CD14-positive monocyte (primary cell): Measurements from ENCODE around the gene AURKA. TPM values are rescaled to one million over a fixed set of nuclear protein-coding genes. Genes with fewer than 3 reads are reported as not detected.
A peak's percentile ranks its signal among the peaks of the same experiment; 100 is the strongest.
"Not testable (repeated sequence)": the region's sequence is repeated elsewhere in the genome, so short reads cannot be mapped to it uniquely, and the experiment has no call there.

ENCODE experiments used
- DNase-seq, 3 donors: peaks; one replicate each; pipeline ENCODE4 v3.0.0-alpha.2; 2011 to 2022
- H2AFZ ChIP-seq: 2 replicates; pipeline ENCODE4 v1.6.0; 2012; ENCODE audit warnings: mild to moderate bottlenecking, low read depth, low read length, inconsistent platforms; ENCODE audit not compliant: insufficient read depth, poor library complexity, severe bottlenecking
- H3K27ac ChIP-seq, 2 donors: 1 replicate in 1 of 2; 2 replicates in 1 of 2; pipeline ENCODE4 v1.5.1; 2012 to 2013; ENCODE audit warnings: low read length in 2 of 2, control low read depth in 1 of 2, inconsistent platforms in 1 of 2, low read depth in 1 of 2, mild to moderate bottlenecking in 1 of 2
- H3K27me3 ChIP-seq, 2 donors: one replicate each; pipeline versions ENCODE4 v1.6.0 to v1.6.1; 2011 to 2013; ENCODE audit warnings: low read length in 2 of 2; ENCODE audit not compliant: control insufficient read depth in 2 of 2, insufficient read depth in 2 of 2
- H3K36me3 ChIP-seq, 2 donors: replicated peaks in 1 of 2; 1 replicate in 1 of 2; 2 replicates in 1 of 2; pipeline versions ENCODE4 v1.5.1 to v1.6.1; 2012 to 2013; ENCODE audit warnings: low read length in 2 of 2, control low read depth in 1 of 2, inconsistent platforms in 1 of 2, mild to moderate bottlenecking in 1 of 2; ENCODE audit not compliant: insufficient read depth in 2 of 2, control insufficient read depth in 1 of 2
- H3K4me1 ChIP-seq, 2 donors: 1 replicate in 1 of 2; 2 replicates in 1 of 2; pipeline versions ENCODE4 v1.5.1 to v1.6.1; 2012 to 2013; ENCODE audit warnings: low read length in 2 of 2, control low read depth in 1 of 2, inconsistent platforms in 1 of 2, mild to moderate bottlenecking in 1 of 2, moderate library complexity in 1 of 2; ENCODE audit not compliant: insufficient read depth in 2 of 2, control insufficient read depth in 1 of 2
- H3K4me2 ChIP-seq: replicated peaks from 2 replicates; pipeline ENCODE3; 2012; ENCODE audit warnings: low read length, moderate library complexity, mild to moderate bottlenecking; ENCODE audit not compliant: poor library complexity, severe bottlenecking; ENCODE audit errors: extremely low read depth
- H3K4me3 ChIP-seq, 3 experiments: fragments of 200-600 bp in 1 of 3; sonication (generic) in 1 of 3; replicated peaks in 1 of 3; 1 replicate in 2 of 3; 2 replicates in 1 of 3; pipeline ENCODE4 v1.5.1; 2011 to 2013; ENCODE audit warnings: low read length in 3 of 3, mild to moderate bottlenecking in 3 of 3, control low read depth in 2 of 3, low read depth in 2 of 3, inconsistent platforms in 1 of 3, moderate library complexity in 1 of 3
- H3K79me2 ChIP-seq: 2 replicates; pipeline ENCODE4 v1.6.0; 2012; ENCODE audit warnings: mild to moderate bottlenecking, control low read depth, inconsistent platforms, low read length, moderate library complexity; ENCODE audit not compliant: insufficient read depth
- H3K9ac ChIP-seq: 2 replicates; pipeline ENCODE4 v1.6.0; 2017; ENCODE audit warnings: low read length, mild to moderate bottlenecking; ENCODE audit not compliant: insufficient read depth, poor library complexity, severe bottlenecking
- H3K9me3 ChIP-seq, 2 donors: replicated peaks in 1 of 2; 1 replicate in 1 of 2; 2 replicates in 1 of 2; pipeline versions ENCODE4 v1.5.1 to v1.6.1; 2012 to 2013; ENCODE audit warnings: low read length in 2 of 2, control low read depth in 1 of 2; ENCODE audit not compliant: control insufficient read depth in 1 of 2, insufficient read depth in 1 of 2
- H4K20me1 ChIP-seq: 2 replicates; pipeline ENCODE4 v1.6.0; 2012; ENCODE audit warnings: mild to moderate bottlenecking, low read length, control low read depth, moderate library complexity; ENCODE audit not compliant: insufficient read depth
- H3K27ac Mint-ChIP-seq, 7 donors: one replicate each; pipeline ENCODE4 v1.8.0; 2020; ENCODE audit warnings: mild to moderate bottlenecking in 7 of 7, mixed read lengths in 7 of 7, moderate library complexity in 6 of 7, inconsistent platforms in 2 of 7
- H3K27me3 Mint-ChIP-seq, 3 donors: one replicate each; pipeline ENCODE4 v1.8.0; 2021 to 2022; ENCODE audit warnings: low read depth in 3 of 3, mild to moderate bottlenecking in 3 of 3, mixed read lengths in 3 of 3, moderate library complexity in 3 of 3, inconsistent platforms in 1 of 3
- H3K36me3 Mint-ChIP-seq, 2 donors: one replicate each; pipeline ENCODE4 v1.8.0; 2020; ENCODE audit warnings: mixed read lengths in 2 of 2, inconsistent platforms in 1 of 2, mild to moderate bottlenecking in 1 of 2
- H3K4me1 Mint-ChIP-seq: one replicate; pipeline ENCODE4 v1.8.0; 2020; ENCODE audit warnings: mild to moderate bottlenecking, mixed read lengths
- H3K4me3 Mint-ChIP-seq, 2 donors: one replicate each; pipeline ENCODE4 v1.8.0; 2020; ENCODE audit warnings: mild to moderate bottlenecking in 2 of 2, mixed read lengths in 2 of 2, moderate library complexity in 1 of 2
- H3K9me3 Mint-ChIP-seq, 7 donors: one replicate each; pipeline ENCODE4 v1.8.0; 2020 to 2022; ENCODE audit warnings: mixed read lengths in 7 of 7, mild to moderate bottlenecking in 6 of 7, moderate library complexity in 6 of 7, inconsistent platforms in 2 of 7
- CTCF ChIP-seq: fragments of 200-600 bp; IDR thresholded peaks from one replicate; pipeline ENCODE4 v1.8.0; 2022; ENCODE audit warnings: antibody characterized with exemption, mild to moderate bottlenecking
- WGBS: methylation state at CpG from one replicate; pipeline ENCODE4 v1.1.5; 2013; ENCODE audit warnings: missing lambda C conversion rate; ENCODE audit not compliant: insufficient coverage; 5-methylcytosine and 5-hydroxymethylcytosine counted together
- intact Hi-C, 2 donors: fragments of 100-400 bp; cut with micrococcal nuclease; formaldehyde crosslinking; loops; one replicate each; pipeline versions ENCODE4 v1.15.0 to v1.15.1; 2023
- polyA plus RNA-seq, 3 donors: library from polyadenylated mRNA; depleted of rRNA in 1 of 3; unstranded in 2 of 3; stranded (reverse) in 1 of 3; fragments of 300-500 nt in 2 of 3; fragments of >200 nt in 1 of 3; fragmentation: Illumina TruSeq in 2 of 3; gene quantifications; 1 replicate in 2 of 3; 2 replicates in 1 of 3; pipeline ENCODE4 v1.2.3, GENCODE V29; 2012 to 2021

The AURKA gene
- polyA plus RNA-seq, 3 donors = 1.4 to 1.7 (median 1.5) TPM

GRCh38 chr20:56391037-56391436 is 978 bp downstream of the AURKA start:
- peak overlapping the region in 2 of 7 donors; percentile 78 to 90 for H3K27ac Mint-ChIP-seq
- Histone ChIP-seq H2AFZ (peak overlapping the region; percentile 91), H3K9ac (no peak overlapping the region), H3K4me1 (peaks cover 19 to 28% of the 10 kb centered on the region in 2 donors), H3K4me2 (peak overlapping the region; percentile 81), H3K4me3 (peak overlapping the region; percentile 86 to 96 (median 86)), H4K20me1 (no peaks in the 10 kb centered on the region), H3K79me2 (peaks cover 88% of the 10 kb centered on the region), H3K27ac (peak overlapping the region in 1 of 2 donors; percentile 85), H3K36me3 (peaks cover 20 to 57% of the 10 kb centered on the region in 2 donors), H3K27me3 (no peaks in the 10 kb centered on the region), H3K9me3 (no peaks in the 10 kb centered on the region)
- intact Hi-C loops = loop anchor here (5.0 kb wide), 2 partner anchors 36 to 76 kb away; partner anchors contain the start of gene RTF2 (in 2 of the 2)
- H3K4me3 Mint-ChIP-seq = no peak overlapping the region
- no peaks in the 10 kb centered on the region for H3K9me3 Mint-ChIP-seq
- no peaks in the 10 kb centered on the region for H3K27me3 Mint-ChIP-seq
- 0% methylated on average over 7 of the region's 10 CpGs for WGBS
- peaks cover 39 to 43% of the 10 kb centered on the region in 2 donors for H3K36me3 Mint-ChIP-seq
- peaks cover 26% of the 10 kb centered on the region for H3K4me1 Mint-ChIP-seq
- TF ChIP-seq CTCF = no peak
- DNase-seq = no peak

GRCh38 chr20:56390396-56390795 is 1.6 kb downstream of the AURKA start:
- H3K27me3 Mint-ChIP-seq, H3K4me2 ChIP-seq, H3K9ac ChIP-seq, H3K27me3 ChIP-seq, H3K4me3 Mint-ChIP-seq, H3K4me3 ChIP-seq, H3K9me3 ChIP-seq, H2AFZ ChIP-seq, H4K20me1 ChIP-seq, H3K9me3 Mint-ChIP-seq, DNase-seq: not testable (repeated sequence)
- peaks cover 18 to 57% of the 10 kb centered on the region in 2 donors for H3K36me3 ChIP-seq
- Mint-ChIP-seq H3K36me3 (peaks cover 38 to 43% of the 10 kb centered on the region in 2 donors), H3K4me1 (peaks cover 26% of the 10 kb centered on the region), H3K27ac (peak overlapping the region in 2 of 7 donors; percentile 1 to 72)
- H3K27ac ChIP-seq = peak overlapping the region in 1 of 2 donors; percentile 85
- intact Hi-C loops = loop anchor here (5.0 kb wide), 2 partner anchors 37 to 77 kb away; partner anchors contain the start of gene RTF2 (in 2 of the 2)
- peaks cover 91% of the 10 kb centered on the region for H3K79me2 ChIP-seq
- H3K4me1 ChIP-seq = peaks cover 19 to 28% of the 10 kb centered on the region in 2 donors
- 100% methylated on average over 3 of the region's 9 CpGs for WGBS
